A549 (cell line): ENCODE measurements around the gene ADGRB2.

Experiments used
- CEBPB ChIP-seq, 2 experiments: fragments of >200 bp in 1 of 2; sonication (Bioruptor Twin) in 1 of 2; formaldehyde crosslinking in 1 of 2; IDR thresholded peaks; 2 replicates each; pipeline ENCODE4 v1.6.1; 2012 to 2016
- CTCF ChIP-seq: fragments of >200 bp; sonication (Bioruptor Twin); formaldehyde crosslinking; IDR thresholded peaks from 3 replicates; pipeline ENCODE4 v1.5.1; 2016
- EHF ChIP-seq: fragments of 250-450 bp; sonication (Bioruptor Pico); IDR thresholded peaks from 2 replicates; pipeline ENCODE4 v1.5.0; 2020; ENCODE audit warnings: mild to moderate bottlenecking
- ESRRA ChIP-seq: fragments of 150-350 bp; IDR thresholded peaks from 2 replicates; pipeline ENCODE4 v1.6.1; 2014; ENCODE audit warnings: mild to moderate bottlenecking, low read length, borderline replicate concordance
- HMGXB4 ChIP-seq: fragments of 250-450 bp; sonication (Bioruptor Pico); IDR thresholded peaks from 2 replicates; pipeline ENCODE4 v1.5.0; 2021; ENCODE audit warnings: mild to moderate bottlenecking, moderate library complexity, borderline replicate concordance
- KDM5A ChIP-seq: fragments of 200-600 bp; sonication (generic); IDR thresholded peaks from 2 replicates; pipeline ENCODE4 v1.6.1; 2016; ENCODE audit warnings: antibody characterized with exemption, mild to moderate bottlenecking
- POLR2A ChIP-seq: IDR thresholded peaks from 2 replicates; pipeline ENCODE4 v1.6.1; 2012; ENCODE audit warnings: mild to moderate bottlenecking, low read length
- REST ChIP-seq: fragments of 200-600 bp; sonication (generic); IDR thresholded peaks from 2 replicates; pipeline ENCODE4 v1.6.1; 2016; ENCODE audit warnings: antibody characterized with exemption, mild to moderate bottlenecking, moderate library complexity
- SMC3 ChIP-seq: fragments of >200 bp; sonication (Bioruptor Twin); formaldehyde crosslinking; IDR thresholded peaks from 3 replicates; pipeline ENCODE4 v1.6.1; 2018; ENCODE audit warnings: inconsistent platforms

- TF ChIP-seq CEBPB (IDR thresholded peaks at IDR 0.05): no peak
- TF ChIP-seq EHF (CRISPR knock-in tag): no peak
- TF ChIP-seq CTCF: no peak
- TF ChIP-seq REST: no peak
- TF ChIP-seq SMC3: no peak
- no peak for TF ChIP-seq POLR2A
- no peak for TF ChIP-seq KDM5A
- no peak for TF ChIP-seq ESRRA
- TF ChIP-seq HMGXB4: no peak
These were observed 66.7 kb downstream of the ADGRB2 start for GRCh38 chr1:31697369-31697984.
